MCF 10A (cell line): ENCODE results near the gene TENT4A. TPM values are rescaled to one million over a fixed set of nuclear protein-coding genes. Genes with fewer than 3 reads are reported as not detected.

Source experiments
- BruUV-seq: library from RNA; stranded (reverse); fragments of 400-500 nt; replicated peaks from 2 replicates; lab custom pipeline; 2021; lab: Mats Ljungman, UMichigan
- CTCF ChIA-PET: fragments of 300-600 bp; sonication (Branson Sonifier 250); formaldehyde crosslinking; extraction: SDS; loops from one replicate; lab custom pipeline; 2021; ENCODE audit warnings: antibody characterized with exemption, inconsistent platforms; lab: Yijun Ruan, JAX
- POLR2A ChIA-PET: fragments of 300-600, 350-650 bp; sonication (Branson Sonifier 250); formaldehyde crosslinking; extraction: SDS; loops from one replicate; lab custom pipeline; 2020; ENCODE audit warnings: antibody characterized with exemption, inconsistent platforms; lab: Yijun Ruan, JAX
- DNase-seq: peaks from one replicate; pipeline ENCODE4 v3.0.0-alpha.2; 2018; ENCODE audit not compliant: unreplicated experiment
- H3K27ac Mint-ChIP-seq: one replicate; pipeline ENCODE4 v1.8.0; 2022; ENCODE audit warnings: mild to moderate bottlenecking, low read depth, mixed read lengths; ENCODE audit not compliant: unreplicated experiment
- H3K27me3 Mint-ChIP-seq: one replicate; pipeline ENCODE4 v1.8.0; 2022; ENCODE audit warnings: mixed read lengths; ENCODE audit not compliant: insufficient read depth, unreplicated experiment
- H3K36me3 Mint-ChIP-seq: one replicate; pipeline ENCODE4 v1.8.0; 2022; ENCODE audit warnings: mild to moderate bottlenecking, moderate library complexity, mixed read lengths; ENCODE audit not compliant: insufficient read depth, unreplicated experiment
- H3K4me1 Mint-ChIP-seq: one replicate; pipeline ENCODE4 v1.8.0; 2022; ENCODE audit warnings: mixed read lengths; ENCODE audit not compliant: insufficient read depth, unreplicated experiment
- H3K4me3 Mint-ChIP-seq: one replicate; pipeline ENCODE4 v1.8.0; 2022; ENCODE audit warnings: mild to moderate bottlenecking, moderate library complexity, mixed read lengths; ENCODE audit not compliant: unreplicated experiment
- H3K9me3 Mint-ChIP-seq: one replicate; pipeline ENCODE4 v1.8.0; 2022; ENCODE audit warnings: mixed read lengths; ENCODE audit not compliant: unreplicated experiment
- CTCF ChIP-seq: fragments of 200-600 bp; IDR thresholded peaks from one replicate; pipeline ENCODE4 v1.8.0; 2022; ENCODE audit warnings: antibody characterized with exemption, mild to moderate bottlenecking; ENCODE audit not compliant: unreplicated experiment
- intact Hi-C: fragments of 100-400 bp; cut with micrococcal nuclease; formaldehyde crosslinking; loops from 2 replicates; pipeline ENCODE4 v1.14.1; 2022
- total RNA-seq: library from RNA; stranded (reverse); gene quantifications from 2 replicates; pipeline ENCODE4 v1.2.3, GENCODE V29; 2022

Gene TENT4A
- total RNA-seq, 1 experiment from 2014 or later: 27.6 TPM

GRCh38 chr5:6673031-6673430 lies 40.2 kb upstream of the TENT4A start:
- DNase-seq: no peak
- Mint-ChIP-seq H3K9me3 (no peaks in the 10 kb centered on the region), H3K27ac (no peak overlapping the region), H3K4me1 (peaks cover 14% of the 10 kb centered on the region), H3K4me3 (no peak overlapping the region), H3K27me3 (no peaks in the 10 kb centered on the region), H3K36me3 (peaks cover 19% of the 10 kb centered on the region)
- TF ChIP-seq CTCF: no peak
- BruUV-seq: no TSS peak
- ChIA-PET POLR2A (interaction anchor here (0.7 to 1.6 kb wide), 4 partner anchors 12 to 157 kb away, joined by 3 read pairs; no protein-coding TSS in a partner anchor), CTCF (interaction anchor here (0.6 to 1.8 kb wide), 3 partner anchors 33 to 114 kb away, joined by 3 to 4 read pairs (median 3); no protein-coding TSS in a partner anchor)
- intact Hi-C loops: no loop called here

GRCh38 chr5:6673963-6674362 lies 39.3 kb upstream of the TENT4A start:
- H3K4me1 Mint-ChIP-seq: peaks cover 14% of the 10 kb centered on the region
- POLR2A ChIA-PET: interaction anchor here (0.6 to 0.9 kb wide), 4 partner anchors 39 to 65 kb away, joined by 3 to 4 read pairs (median 3); partner anchors contain the start of genes NSUN2 and SRD5A1
- no peaks in the 10 kb centered on the region for H3K27me3 Mint-ChIP-seq
- no peak for TF ChIP-seq CTCF
- intact Hi-C loops: no loop called here
- H3K27ac Mint-ChIP-seq: no peak overlapping the region
- H3K36me3 Mint-ChIP-seq: peaks cover 19% of the 10 kb centered on the region
- no TSS peak for BruUV-seq
- H3K4me3 Mint-ChIP-seq: no peak overlapping the region
- no peaks in the 10 kb centered on the region for H3K9me3 Mint-ChIP-seq
- CTCF ChIA-PET: interaction anchor here (0.6 to 1.8 kb wide), 3 partner anchors 34 to 71 kb away, joined by 3 to 4 read pairs (median 3); no protein-coding TSS in a partner anchor
- DNase-seq: no peak

GRCh38 chr5:6674421-6674820 lies 38.8 kb upstream of the TENT4A start:
- ChIA-PET CTCF (interaction anchor here (0.6 kb wide), 1 partner anchor 58 kb away, joined by 3 read pairs; no protein-coding TSS in a partner anchor), POLR2A (interaction anchor here (0.6 to 0.7 kb wide), 3 partner anchors 39 to 65 kb away, joined by 3 to 4 read pairs (median 3); partner anchors contain the start of genes NSUN2 and SRD5A1)
- no peak for TF ChIP-seq CTCF
- Mint-ChIP-seq H3K4me3 (no peak overlapping the region), H3K36me3 (peaks cover 14% of the 10 kb centered on the region), H3K9me3 (no peaks in the 10 kb centered on the region), H3K27me3 (no peaks in the 10 kb centered on the region), H3K4me1 (peaks cover 14% of the 10 kb centered on the region), H3K27ac (no peak overlapping the region)
- no TSS peak for BruUV-seq
- DNase-seq: no peak
- intact Hi-C loops: no loop called here

GRCh38 chr5:6674886-6675285 lies 38.3 kb upstream of the TENT4A start:
- no peak overlapping the region for H3K27ac Mint-ChIP-seq
- no peaks in the 10 kb centered on the region for H3K27me3 Mint-ChIP-seq
- H3K4me3 Mint-ChIP-seq: no peak overlapping the region
- DNase-seq: no peak
- CTCF ChIA-PET: interaction anchor here (0.7 kb wide), 1 partner anchor 74 kb away, joined by 3 read pairs; no protein-coding TSS in a partner anchor
- intact Hi-C loops: loop anchor here (5.0 kb wide), 1 partner anchor 37 kb away; the partner anchor contains the start of gene TENT4A
- no peak for TF ChIP-seq CTCF
- peaks cover 14% of the 10 kb centered on the region for H3K4me1 Mint-ChIP-seq
- no TSS peak for BruUV-seq
- no peaks in the 10 kb centered on the region for H3K9me3 Mint-ChIP-seq
- POLR2A ChIA-PET: interaction anchor here (0.6 to 2.9 kb wide), 3 partner anchors 40 to 66 kb away, joined by 3 to 19 read pairs (median 4); partner anchors contain the start of gene SRD5A1
- peaks cover 13% of the 10 kb centered on the region for H3K36me3 Mint-ChIP-seq
